Brain pericyte (primary cell): ENCODE measurements around the gene KCNN3.

ENCODE experiments used
- DNase-seq: peaks from one replicate; pipeline ENCODE4 v3.0.0-alpha.2; 2012; ENCODE audit warnings: low read depth, low spot score

Gene KCNN3

GRCh38 chr1:154816937-154817336 is 53.1 kb downstream of the KCNN3 start:
- DNase-seq = no peak

- DNase-seq = no peak
These were observed 53.7 kb downstream of the KCNN3 start for GRCh38 chr1:154816369-154816768.

- DNase-seq = no peak
These were observed 56.1 kb downstream of the KCNN3 start for GRCh38 chr1:154813846-154814505.

- DNase-seq = no peak
These were observed 56.7 kb downstream of the KCNN3 start for GRCh38 chr1:154813300-154813816.

- DNase-seq = no peak
These were observed 57.2 kb downstream of the KCNN3 start for GRCh38 chr1:154812877-154813276.

- no peak for DNase-seq
These were observed 59.5 kb downstream of the KCNN3 start for GRCh38 chr1:154810571-154810970.

GRCh38 chr1:154809436-154810413 is 60.4 kb downstream of the KCNN3 start:
- DNase-seq = no peak

GRCh38 chr1:154808909-154809262 is 61.2 kb downstream of the KCNN3 start:
- no peak for DNase-seq

- DNase-seq = no peak
These were observed 61.7 kb downstream of the KCNN3 start for GRCh38 chr1:154808261-154808908.

GRCh38 chr1:154807048-154807591 is 63.0 kb downstream of the KCNN3 start:
- no peak for DNase-seq

- no peak for DNase-seq
These were observed 63.7 kb downstream of the KCNN3 start for GRCh38 chr1:154806333-154806732.

GRCh38 chr1:154802982-154803920 is 66.8 kb downstream of the KCNN3 start:
- DNase-seq = no peak

- DNase-seq = no peak
These were observed 67.6 kb downstream of the KCNN3 start for GRCh38 chr1:154802336-154802969.

GRCh38 chr1:154801234-154802011 is 68.7 kb downstream of the KCNN3 start:
- DNase-seq = no peak

- no peak for DNase-seq
These were observed 70.9 kb downstream of the KCNN3 start for GRCh38 chr1:154799188-154799587.

- DNase-seq = no peak
These were observed 71.4 kb downstream of the KCNN3 start for GRCh38 chr1:154798645-154799044.

- no peak for DNase-seq
These were observed 72.9 kb downstream of the KCNN3 start for GRCh38 chr1:154797175-154797574.

- no peak for DNase-seq
These were observed 73.7 kb downstream of the KCNN3 start for GRCh38 chr1:154796303-154796892.

GRCh38 chr1:154794608-154795007 is 75.5 kb downstream of the KCNN3 start:
- no peak for DNase-seq
